Activated CD4-positive, alpha-beta T cell treated with anti-CD3 and anti-CD28 coated beads for 36 hours (primary cell): ENCODE measurements around the gene ALX4. TPM values are rescaled to one million over a fixed set of nuclear protein-coding genes. Genes with fewer than 3 reads are reported as not detected.

Experiments used
- ATAC-seq: fragments of 200-7000 bp; cut with Tn5 transposase; one replicate; pipeline ENCODE4 v1.10.0; 2021; ENCODE audit warnings: mild to moderate bottlenecking, moderate library complexity
- CTCF ChIA-PET: fragments of 350-600 bp; sonication (Branson Sonifier 250); formaldehyde crosslinking; loops from one replicate; lab custom pipeline; 2021; ENCODE audit warnings: antibody characterized with exemption; lab: Charles Lee
- POLR2A ChIA-PET: fragments of 350-600 bp; sonication (Branson Sonifier 250); formaldehyde crosslinking; loops from one replicate; lab custom pipeline; 2021; ENCODE audit warnings: antibody characterized with exemption, inconsistent platforms; lab: Charles Lee
- DNase-seq: peaks from one replicate; pipeline ENCODE4 v3.0.0-alpha.2; 2020
- H3K27ac Mint-ChIP-seq: one replicate; pipeline ENCODE4 v1.8.0; 2021; ENCODE audit warnings: mixed read lengths
- H3K27me3 Mint-ChIP-seq: one replicate; pipeline ENCODE4 v1.8.0; 2021; ENCODE audit warnings: mixed read lengths
- H3K36me3 Mint-ChIP-seq: one replicate; pipeline ENCODE4 v1.8.0; 2021; ENCODE audit warnings: low read depth, mixed read lengths
- H3K4me1 Mint-ChIP-seq: one replicate; pipeline ENCODE4 v1.8.0; 2021; ENCODE audit warnings: mixed read lengths
- H3K4me3 Mint-ChIP-seq: one replicate; pipeline ENCODE4 v1.8.0; 2021; ENCODE audit warnings: mild to moderate bottlenecking, moderate library complexity, mixed read lengths
- H3K9me3 Mint-ChIP-seq: one replicate; pipeline ENCODE4 v1.8.0; 2021; ENCODE audit warnings: low read depth, mixed read lengths
- intact Hi-C, 2 experiments: fragments of 100-400 bp; cut with DNase I in 1 of 2; cut with micrococcal nuclease in 1 of 2; formaldehyde crosslinking; loops; one replicate each; pipeline versions ENCODE4 v1.14.2 to v1.15.1; 2022 to 2024; cut with DNase I, micrococcal nuclease
- total RNA-seq, 2 experiments: library from RNA; stranded (reverse); gene quantifications; one replicate each; pipeline ENCODE4 v1.2.3, GENCODE V29; 2021

Gene ALX4
- total RNA-seq, 2 experiments from 2014 or later = not detected

- no peak for ATAC-seq
- ChIA-PET CTCF (no interaction called here), POLR2A (no interaction called here)
- no peaks in the 10 kb centered on the region for H3K4me1 Mint-ChIP-seq
- intact Hi-C loops = no loop called here
- no peaks in the 10 kb centered on the region for H3K36me3 Mint-ChIP-seq
- no peak overlapping the region for H3K27ac Mint-ChIP-seq
- H3K27me3 Mint-ChIP-seq = no peaks in the 10 kb centered on the region
- DNase-seq = no peak
- no peak overlapping the region for H3K4me3 Mint-ChIP-seq
- no peaks in the 10 kb centered on the region for H3K9me3 Mint-ChIP-seq
These were observed 46.1 kb downstream of the ALX4 start for GRCh38 chr11:44263738-44264437.

GRCh38 chr11:44261800-44262591, 47.9 kb downstream of the ALX4 start:
- ChIA-PET POLR2A (interaction anchor here (0.6 kb wide), 1 partner anchor 56 kb away, joined by 3 read pairs; no protein-coding TSS in a partner anchor), CTCF (interaction anchor here (0.6 to 1.0 kb wide), 3 partner anchors 24 to 52 kb away, joined by 3 read pairs; no protein-coding TSS in a partner anchor)
- Mint-ChIP-seq H3K4me1 (peaks cover 4% of the 10 kb centered on the region), H3K27me3 (no peaks in the 10 kb centered on the region), H3K4me3 (no peak overlapping the region), H3K27ac (no peak overlapping the region), H3K9me3 (no peaks in the 10 kb centered on the region), H3K36me3 (no peaks in the 10 kb centered on the region)
- intact Hi-C loops = no loop called here
- DNase-seq (no peak), ATAC-seq (no peak)

- Mint-ChIP-seq H3K9me3 (no peaks in the 10 kb centered on the region), H3K4me1 (peaks cover 4% of the 10 kb centered on the region), H3K36me3 (no peaks in the 10 kb centered on the region), H3K27ac (no peak overlapping the region), H3K27me3 (no peaks in the 10 kb centered on the region), H3K4me3 (no peak overlapping the region)
- ChIA-PET POLR2A (no interaction called here), CTCF (no interaction called here)
- intact Hi-C loops = no loop called here
- DNase-seq (no peak), ATAC-seq (no peak)
These were observed 49.9 kb downstream of the ALX4 start for GRCh38 chr11:44260081-44260480.

GRCh38 chr11:44258839-44259420, 51.0 kb downstream of the ALX4 start:
- intact Hi-C loops = no loop called here
- Mint-ChIP-seq H3K4me1 (peaks cover 4% of the 10 kb centered on the region), H3K9me3 (no peaks in the 10 kb centered on the region), H3K27me3 (no peaks in the 10 kb centered on the region), H3K4me3 (no peak overlapping the region), H3K36me3 (no peaks in the 10 kb centered on the region), H3K27ac (no peak overlapping the region)
- ChIA-PET CTCF (interaction anchor here (1.0 kb wide), 1 partner anchor 27 kb away, joined by 3 read pairs; no protein-coding TSS in a partner anchor), POLR2A (interaction anchor here (0.7 kb wide), 1 partner anchor 8 kb away, joined by 3 read pairs; no protein-coding TSS in a partner anchor)
- ATAC-seq (no peak), DNase-seq (no peak)

- Mint-ChIP-seq H3K4me3 (no peak overlapping the region), H3K36me3 (peaks cover 1% of the 10 kb centered on the region), H3K4me1 (peaks cover 4% of the 10 kb centered on the region), H3K27ac (no peak overlapping the region), H3K27me3 (no peaks in the 10 kb centered on the region), H3K9me3 (peaks cover 1% of the 10 kb centered on the region)
- no peak for DNase-seq
- no peak for ATAC-seq
- intact Hi-C loops = no loop called here
- POLR2A ChIA-PET = interaction anchor here (0.7 kb wide), 1 partner anchor 9 kb away, joined by 3 read pairs; no protein-coding TSS in a partner anchor
- CTCF ChIA-PET = interaction anchor here (1.0 kb wide), 1 partner anchor 9 kb away, joined by 5 read pairs; no protein-coding TSS in a partner anchor
These were observed 51.8 kb downstream of the ALX4 start for GRCh38 chr11:44258190-44258489.

GRCh38 chr11:44257338-44258189, 52.4 kb downstream of the ALX4 start:
- intact Hi-C loops = no loop called here
- ATAC-seq (no peak), DNase-seq (no peak)
- peaks cover 7% of the 10 kb centered on the region for H3K36me3 Mint-ChIP-seq
- peaks cover 4% of the 10 kb centered on the region for H3K4me1 Mint-ChIP-seq
- H3K4me3 Mint-ChIP-seq = no peak overlapping the region
- H3K9me3 Mint-ChIP-seq = peaks cover 7% of the 10 kb centered on the region
- CTCF ChIA-PET = interaction anchor here (1.0 kb wide), 1 partner anchor 9 kb away, joined by 5 read pairs; no protein-coding TSS in a partner anchor
- no peaks in the 10 kb centered on the region for H3K27me3 Mint-ChIP-seq
- POLR2A ChIA-PET = no interaction called here
- peak overlapping the region; percentile 39 for H3K27ac Mint-ChIP-seq

GRCh38 chr11:44256673-44257291, 53.2 kb downstream of the ALX4 start:
- intact Hi-C loops = no loop called here
- Mint-ChIP-seq H3K4me3 (no peak overlapping the region), H3K9me3 (peaks cover 15% of the 10 kb centered on the region), H3K36me3 (peaks cover 13% of the 10 kb centered on the region), H3K27me3 (no peaks in the 10 kb centered on the region), H3K4me1 (peaks cover 4% of the 10 kb centered on the region), H3K27ac (no peak overlapping the region)
- ATAC-seq = no peak
- POLR2A ChIA-PET = no interaction called here
- CTCF ChIA-PET = no interaction called here
- DNase-seq = no peak

GRCh38 chr11:44255406-44256071, 54.4 kb downstream of the ALX4 start:
- intact Hi-C loops = no loop called here

GRCh38 chr11:44252999-44253602, 56.8 kb downstream of the ALX4 start:
- ATAC-seq (no peak), DNase-seq (no peak)
- Mint-ChIP-seq H3K27ac (no peak overlapping the region), H3K9me3 (peaks cover 24% of the 10 kb centered on the region), H3K27me3 (no peaks in the 10 kb centered on the region), H3K4me3 (no peak overlapping the region), H3K4me1 (peaks cover 4% of the 10 kb centered on the region), H3K36me3 (peaks cover 38% of the 10 kb centered on the region)
- CTCF ChIA-PET = no interaction called here
- intact Hi-C loops = no loop called here
- POLR2A ChIA-PET = no interaction called here

More at GRCh38 chr11:44255406-44256071, 54.4 kb downstream of the ALX4 start:
- ChIA-PET POLR2A (no interaction called here), CTCF (interaction anchor here (0.8 kb wide), 1 partner anchor 38 kb away, joined by 3 read pairs; no protein-coding TSS in a partner anchor)
- ATAC-seq = no peak
- H3K4me3 Mint-ChIP-seq = no peak overlapping the region
- H3K4me1 Mint-ChIP-seq = peaks cover 4% of the 10 kb centered on the region
- H3K36me3 Mint-ChIP-seq = peaks cover 22% of the 10 kb centered on the region
- H3K27ac Mint-ChIP-seq = no peak overlapping the region
- H3K27me3 Mint-ChIP-seq = no peaks in the 10 kb centered on the region
- H3K9me3 Mint-ChIP-seq = peaks cover 24% of the 10 kb centered on the region
- no peak for DNase-seq

- intact Hi-C loops = no loop called here
- DNase-seq (no peak), ATAC-seq (no peak)
- Mint-ChIP-seq H3K4me3 (no peak overlapping the region), H3K9me3 (peaks cover 24% of the 10 kb centered on the region), H3K27ac (no peak overlapping the region), H3K4me1 (no peaks in the 10 kb centered on the region), H3K27me3 (no peaks in the 10 kb centered on the region), H3K36me3 (peaks cover 49% of the 10 kb centered on the region)
- ChIA-PET CTCF (no interaction called here), POLR2A (no interaction called here)
These were observed 59.5 kb downstream of the ALX4 start for GRCh38 chr11:44250421-44250820.
